GM13977 (cell line): ENCODE measurements around the gene RRBP1.
A peak's percentile ranks its signal among the peaks of the same experiment; 100 is the strongest.

Experiments used
- DNase-seq: peaks from one replicate; pipeline ENCODE4 v3.0.0; 2012; ENCODE audit warnings: low spot score
- in situ Hi-C: fragments of 300-500 bp; cut with MboI; formaldehyde crosslinking; loops from one replicate; pipeline ENCODE4 v1.12.0; 2022; ENCODE audit warnings: low sequenced_read_pairs, low pct_unique_long_range_greater_than_20kb, mixed read lengths, inconsistent platforms; ENCODE audit not compliant: unreplicated experiment
- TF ChIP-seq, protein P1 (sequence below): IDR thresholded peaks from 2 replicates; pipeline ENCODE4 v1.5.1; 2012; ENCODE audit warnings: mild to moderate bottlenecking, control low read depth; ENCODE audit not compliant: insufficient read depth; ENCODE audit errors: extremely low read depth, missing control alignments

RRBP1 gene

DNA sequence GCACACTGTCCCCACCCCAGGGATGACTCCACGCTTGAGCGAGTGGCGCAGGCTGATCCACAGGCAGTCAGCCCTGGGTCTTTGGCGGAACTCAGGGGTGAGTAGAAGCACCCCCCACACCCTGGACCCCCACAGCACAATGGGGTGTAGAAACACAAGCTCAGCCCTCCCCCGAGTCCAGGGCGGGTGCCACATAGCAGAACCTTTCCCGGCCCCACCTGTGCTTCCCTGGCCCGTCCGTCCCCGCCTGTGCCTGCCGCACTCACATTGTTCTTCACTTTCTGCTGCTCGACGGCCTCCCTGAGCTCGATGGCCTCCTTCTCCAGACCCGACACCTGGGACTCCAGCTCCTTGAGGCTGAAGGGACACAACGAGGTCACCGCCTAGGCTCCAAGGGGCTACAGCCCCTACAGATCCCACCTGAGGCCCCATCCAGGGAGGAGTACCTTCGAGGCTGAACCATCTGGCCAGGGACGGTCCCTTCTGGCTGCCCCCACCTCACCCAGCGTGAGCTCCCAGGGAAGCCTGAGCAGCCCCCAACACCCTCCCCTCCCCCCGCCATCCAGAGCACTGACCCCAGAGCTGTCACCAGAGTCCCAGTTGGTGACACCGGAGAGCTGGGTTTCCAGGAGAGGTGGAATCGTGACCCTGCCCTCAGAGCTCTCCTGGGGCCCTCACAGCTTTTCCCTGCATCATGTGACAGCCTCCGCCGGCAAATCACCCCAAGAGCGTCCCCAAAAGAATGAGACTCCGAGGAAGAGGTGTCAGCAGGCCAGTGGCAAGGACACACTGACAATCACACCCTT, 56.6 kb downstream of the RRBP1 start:
- TF ChIP-seq, protein P1, sequence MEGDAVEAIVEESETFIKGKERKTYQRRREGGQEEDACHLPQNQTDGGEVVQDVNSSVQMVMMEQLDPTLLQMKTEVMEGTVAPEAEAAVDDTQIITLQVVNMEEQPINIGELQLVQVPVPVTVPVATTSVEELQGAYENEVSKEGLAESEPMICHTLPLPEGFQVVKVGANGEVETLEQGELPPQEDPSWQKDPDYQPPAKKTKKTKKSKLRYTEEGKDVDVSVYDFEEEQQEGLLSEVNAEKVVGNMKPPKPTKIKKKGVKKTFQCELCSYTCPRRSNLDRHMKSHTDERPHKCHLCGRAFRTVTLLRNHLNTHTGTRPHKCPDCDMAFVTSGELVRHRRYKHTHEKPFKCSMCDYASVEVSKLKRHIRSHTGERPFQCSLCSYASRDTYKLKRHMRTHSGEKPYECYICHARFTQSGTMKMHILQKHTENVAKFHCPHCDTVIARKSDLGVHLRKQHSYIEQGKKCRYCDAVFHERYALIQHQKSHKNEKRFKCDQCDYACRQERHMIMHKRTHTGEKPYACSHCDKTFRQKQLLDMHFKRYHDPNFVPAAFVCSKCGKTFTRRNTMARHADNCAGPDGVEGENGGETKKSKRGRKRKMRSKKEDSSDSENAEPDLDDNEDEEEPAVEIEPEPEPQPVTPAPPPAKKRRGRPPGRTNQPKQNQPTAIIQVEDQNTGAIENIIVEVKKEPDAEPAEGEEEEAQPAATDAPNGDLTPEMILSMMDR: no peak
- in situ Hi-C loops: no loop called here
- DNase-seq: no peak

DNA sequence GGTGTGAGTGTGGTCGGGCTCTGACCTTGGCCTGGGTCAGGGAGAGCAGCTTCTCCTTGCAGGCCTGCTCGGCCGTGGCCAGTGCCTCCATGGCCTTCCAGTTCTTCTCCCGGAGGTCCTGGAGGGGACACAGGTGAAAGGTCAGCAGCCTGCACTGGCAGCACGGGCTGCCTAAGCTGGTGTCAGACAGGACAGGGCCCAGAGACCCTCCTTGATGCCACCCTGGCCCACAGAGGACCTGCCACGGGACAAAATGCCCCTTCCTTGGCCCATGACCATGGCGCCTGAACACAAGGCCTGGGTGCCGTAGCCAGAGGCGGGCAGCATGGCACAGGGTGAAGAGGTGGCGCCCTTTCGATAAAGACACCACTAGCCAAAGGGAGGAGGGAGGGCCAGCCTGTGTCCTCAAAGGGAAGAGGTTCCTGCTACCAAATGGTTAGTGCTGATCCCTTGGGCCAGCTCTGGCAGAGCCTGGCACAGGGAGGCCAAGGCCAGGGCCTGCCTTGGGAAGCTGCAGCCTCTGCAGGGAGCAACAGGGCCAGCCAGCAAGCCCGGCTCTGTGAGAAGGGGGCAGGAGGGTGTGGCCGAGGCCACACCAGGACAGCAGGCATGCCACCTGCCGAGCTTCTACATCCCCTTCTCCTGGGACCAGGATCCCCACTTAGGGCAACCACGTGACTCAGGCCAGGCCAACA, 57.3 kb downstream of the RRBP1 start:
- TF ChIP-seq, protein P1: no peak
- no peak for DNase-seq
- in situ Hi-C loops: no loop called here

DNA sequence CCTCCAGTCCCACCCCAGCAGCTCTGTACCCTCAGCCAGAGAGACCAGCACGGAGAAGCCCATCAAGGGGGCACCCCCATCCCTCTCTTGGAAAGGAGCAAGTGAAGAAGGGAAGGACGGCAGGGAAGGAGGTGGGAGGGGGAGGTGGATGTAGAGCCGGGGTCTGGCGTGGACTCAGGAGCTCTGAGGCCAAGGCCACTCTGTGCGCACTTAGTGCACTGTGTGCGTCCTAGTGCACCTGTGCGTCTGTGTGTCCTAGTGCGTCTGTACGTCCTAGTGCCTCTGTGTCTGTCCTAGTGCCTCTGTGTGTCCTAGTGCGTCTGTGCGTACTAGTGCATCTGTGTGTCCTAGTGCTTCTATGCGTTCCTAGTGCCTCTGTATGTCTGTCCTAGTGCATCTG, 58.0 kb downstream of the RRBP1 start:
- TF ChIP-seq, protein P1: no peak
- DNase-seq: no peak
- in situ Hi-C loops: no loop called here

DNA sequence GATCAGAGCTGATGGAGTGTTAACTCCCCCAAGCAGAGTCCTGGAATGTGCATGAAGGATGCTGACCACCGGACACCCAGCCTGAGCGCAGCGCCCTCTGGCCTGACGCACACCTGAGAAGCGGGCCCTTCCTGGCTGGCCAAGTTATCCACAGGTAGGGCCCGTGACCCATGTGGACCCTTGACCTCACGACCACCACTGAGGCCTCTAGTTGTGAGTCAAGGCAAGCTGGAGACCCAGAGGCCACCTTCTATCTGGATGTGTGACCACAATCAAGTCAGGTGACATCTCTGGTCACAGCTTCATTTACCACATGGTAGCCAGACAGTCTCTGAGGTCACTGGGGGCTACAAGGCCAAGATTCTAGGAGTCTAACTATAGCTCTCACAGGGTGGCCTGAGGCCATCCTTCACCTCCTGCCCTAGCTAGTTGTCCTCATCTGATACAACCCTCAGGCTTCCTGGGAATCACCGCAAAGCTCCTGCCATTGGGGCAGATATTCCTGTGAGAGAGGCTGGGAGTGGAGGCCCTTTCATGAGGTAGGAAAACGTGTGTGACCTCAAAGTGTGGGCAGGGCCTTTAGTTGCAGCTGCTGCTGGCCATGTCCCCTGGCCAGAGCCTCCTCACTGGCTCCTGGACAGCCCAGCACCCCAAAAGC, 59.1 kb downstream of the RRBP1 start:
- DNase-seq: no peak
- TF ChIP-seq, protein P1: no peak
- in situ Hi-C loops: no loop called here

DNA sequence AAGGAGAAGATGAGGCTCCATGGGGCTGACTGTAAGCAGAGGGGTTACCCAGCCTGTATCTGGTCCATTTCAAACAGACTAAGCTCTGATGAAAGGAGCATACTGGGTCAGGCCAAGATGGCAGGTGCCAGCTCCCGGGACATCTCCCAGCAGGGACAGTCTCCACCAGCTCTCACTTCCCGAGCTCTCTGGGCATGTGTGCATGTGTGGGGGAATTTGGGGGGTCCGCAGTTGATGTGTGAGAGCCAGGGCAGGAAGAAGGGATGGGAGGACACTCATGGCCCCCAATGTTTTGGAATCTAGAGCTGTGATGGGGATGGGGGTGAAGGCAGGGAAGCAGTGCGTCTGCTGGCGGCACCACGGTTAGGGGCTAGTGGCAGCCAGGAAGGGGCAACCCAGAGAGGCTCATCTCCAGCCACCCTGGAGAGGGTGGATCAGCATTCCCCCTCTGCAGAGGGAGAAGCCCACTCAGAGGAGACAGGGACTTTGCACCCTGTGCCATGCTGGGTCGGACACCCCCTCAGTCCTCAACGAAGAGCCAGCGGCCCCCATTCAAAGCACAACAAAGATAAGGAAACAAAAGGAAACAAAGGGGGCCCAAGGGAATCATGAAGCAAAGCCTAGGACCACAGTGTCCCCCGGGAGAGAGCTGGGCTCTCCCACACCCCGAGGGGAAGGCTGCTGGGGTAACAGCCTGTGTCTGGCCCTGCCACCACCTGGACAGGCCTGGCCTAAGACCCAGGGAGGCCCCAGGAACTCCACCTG, 59.8 kb downstream of the RRBP1 start:
- TF ChIP-seq, protein P1: no peak
- DNase-seq: peak; percentile 10
- in situ Hi-C loops: no loop called here
